Measurements from ENCODE around the gene FBRSL1. TPM values are rescaled to one million over a fixed set of nuclear protein-coding genes. Genes with fewer than 3 reads are reported as not detected.
A peak's percentile ranks its signal among the peaks of the same experiment; 100 is the strongest.

Gene FBRSL1
- total and polyA plus RNA-seq, 3 donors from 2014 or later = 51.1 to 98.9 (median 88.3) TPM

DNA sequence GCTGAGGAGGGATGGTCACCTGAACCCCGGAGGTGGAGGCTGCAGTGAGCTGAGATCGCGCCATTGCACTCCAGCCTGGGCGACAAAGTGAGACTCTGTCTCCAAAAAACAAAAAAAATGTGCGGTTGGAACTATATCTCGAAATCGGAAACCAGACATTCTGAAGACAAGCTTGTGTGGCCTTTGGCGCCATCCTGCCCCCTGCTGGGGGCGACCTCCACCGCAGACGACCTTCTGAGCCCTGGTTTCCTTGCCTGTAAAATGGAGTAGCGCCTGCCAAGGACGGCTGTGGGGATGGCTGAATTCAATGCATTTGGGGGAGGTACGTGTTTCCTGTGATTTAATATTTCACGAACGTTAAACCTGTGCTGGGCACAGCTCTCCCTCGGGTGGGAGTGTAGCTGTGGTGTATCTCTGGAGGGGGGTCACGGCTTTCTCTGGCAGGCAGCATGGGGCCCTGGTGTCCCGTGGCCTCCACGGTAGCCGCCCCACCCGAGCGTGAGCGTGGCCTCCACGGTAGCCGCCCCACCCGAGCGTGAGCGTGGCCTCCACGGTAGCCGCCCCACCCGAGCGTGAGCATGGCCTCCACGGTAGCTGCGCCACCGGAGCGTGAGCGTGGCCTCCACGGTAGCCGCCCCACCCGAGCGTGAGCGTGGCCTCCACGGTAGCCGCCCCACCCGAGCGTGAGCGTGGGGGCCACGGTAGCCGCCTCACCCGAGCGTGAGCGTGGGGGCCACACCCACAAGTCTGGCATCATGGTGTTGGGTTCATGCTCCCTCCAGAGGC lies 65.1 kb downstream of the FBRSL1 start:
- Histone ChIP-seq H3K4me3 (no peak overlapping the region), H3K9me3 (no peaks in the 10 kb centered on the region), H3K27ac (no peak overlapping the region), H3K27me3 (no peaks in the 10 kb centered on the region), H3K36me3 (ENCODE audit: low read depth, missing control alignments) (no peaks in the 10 kb centered on the region), H3K4me1 (peaks cover 4% of the 10 kb centered on the region)
- intact Hi-C loops (cut with DNase I; ENCODE audit: low total_unique reads) = no loop called here
- WGBS, 2 donors = 90 to 93% methylated on average over 34 to 53 of the region's 53 CpGs
- TF ChIP-seq, protein P1, sequence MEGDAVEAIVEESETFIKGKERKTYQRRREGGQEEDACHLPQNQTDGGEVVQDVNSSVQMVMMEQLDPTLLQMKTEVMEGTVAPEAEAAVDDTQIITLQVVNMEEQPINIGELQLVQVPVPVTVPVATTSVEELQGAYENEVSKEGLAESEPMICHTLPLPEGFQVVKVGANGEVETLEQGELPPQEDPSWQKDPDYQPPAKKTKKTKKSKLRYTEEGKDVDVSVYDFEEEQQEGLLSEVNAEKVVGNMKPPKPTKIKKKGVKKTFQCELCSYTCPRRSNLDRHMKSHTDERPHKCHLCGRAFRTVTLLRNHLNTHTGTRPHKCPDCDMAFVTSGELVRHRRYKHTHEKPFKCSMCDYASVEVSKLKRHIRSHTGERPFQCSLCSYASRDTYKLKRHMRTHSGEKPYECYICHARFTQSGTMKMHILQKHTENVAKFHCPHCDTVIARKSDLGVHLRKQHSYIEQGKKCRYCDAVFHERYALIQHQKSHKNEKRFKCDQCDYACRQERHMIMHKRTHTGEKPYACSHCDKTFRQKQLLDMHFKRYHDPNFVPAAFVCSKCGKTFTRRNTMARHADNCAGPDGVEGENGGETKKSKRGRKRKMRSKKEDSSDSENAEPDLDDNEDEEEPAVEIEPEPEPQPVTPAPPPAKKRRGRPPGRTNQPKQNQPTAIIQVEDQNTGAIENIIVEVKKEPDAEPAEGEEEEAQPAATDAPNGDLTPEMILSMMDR (IDR thresholded peaks at IDR 0.05) = peak; percentile 15 to 32 (median 20)
- no peak for TF ChIP-seq POLR2A (IDR thresholded peaks at IDR 0.05)
- DNase-seq = no peak

DNA sequence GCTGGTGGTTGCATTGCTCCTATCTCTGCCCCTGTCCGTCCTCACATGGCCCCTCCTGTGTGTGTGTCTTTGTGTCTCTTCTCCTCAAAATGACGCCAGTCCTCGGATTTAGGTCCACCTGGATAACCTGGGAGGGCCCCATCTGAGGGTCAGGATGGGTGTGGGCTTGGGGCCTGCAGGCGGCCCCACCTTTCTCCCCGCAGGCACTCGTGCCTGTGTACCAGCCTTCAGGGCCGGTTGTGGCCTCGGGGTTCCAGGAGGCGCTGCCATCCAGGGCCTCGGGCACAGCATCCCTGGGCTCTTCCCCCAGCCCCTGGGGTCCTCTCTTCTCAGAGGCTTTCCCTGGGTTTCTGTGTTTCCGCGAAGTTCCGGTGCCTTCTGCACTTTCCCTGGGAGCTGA lies 65.7 kb downstream of the FBRSL1 start:
- Histone ChIP-seq H3K9me3 (no peaks in the 10 kb centered on the region), H3K27me3 (no peaks in the 10 kb centered on the region), H3K27ac (no peak overlapping the region), H3K4me1 (peaks cover 6% of the 10 kb centered on the region), H3K4me3 (no peak overlapping the region), H3K36me3 (ENCODE audit: low read depth, missing control alignments) (no peaks in the 10 kb centered on the region)
- DNase-seq = no peak
- 95 to 99% methylated on average over 7 to 13 of the region's 13 CpGs for WGBS, 2 donors
- intact Hi-C loops (cut with DNase I; ENCODE audit: low total_unique reads) = no loop called here
- TF ChIP-seq, protein P1 (IDR thresholded peaks at IDR 0.05) = no peak
- no peak for TF ChIP-seq POLR2A (IDR thresholded peaks at IDR 0.05)

GRCh38 chr12:132556216-132556615 lies 66.3 kb downstream of the FBRSL1 start:
- no peaks in the 10 kb centered on the region for H3K27me3 ChIP-seq
- intact Hi-C loops (cut with DNase I; ENCODE audit: low total_unique reads) = no loop called here
- no peak overlapping the region for H3K4me3 ChIP-seq
- no peak overlapping the region for H3K27ac ChIP-seq
- WGBS, 2 donors = 93 to 96% methylated on average over 8 to 16 of the region's 16 CpGs
- peaks cover 11% of the 10 kb centered on the region for H3K4me1 ChIP-seq
- no peak for TF ChIP-seq POLR2A (IDR thresholded peaks at IDR 0.05)
- H3K36me3 ChIP-seq (ENCODE audit: low read depth, missing control alignments) = no peaks in the 10 kb centered on the region
- no peaks in the 10 kb centered on the region for H3K9me3 ChIP-seq
- no peak for DNase-seq

GRCh38 chr12:132556801-132557200 lies 66.8 kb downstream of the FBRSL1 start:
- TF ChIP-seq, protein P1 (IDR thresholded peaks at IDR 0.05) = no peak
- no peak for TF ChIP-seq POLR2A (IDR thresholded peaks at IDR 0.05)
- H3K36me3 ChIP-seq (ENCODE audit: low read depth, missing control alignments) = no peaks in the 10 kb centered on the region
- WGBS, 2 donors = 83 to 95% methylated on average over 3 to 17 of the region's 17 CpGs
- H3K4me1 ChIP-seq = peaks cover 14% of the 10 kb centered on the region
- H3K4me3 ChIP-seq = no peak overlapping the region
- H3K9me3 ChIP-seq = no peaks in the 10 kb centered on the region
- DNase-seq = no peak
- no peak overlapping the region for H3K27ac ChIP-seq
- intact Hi-C loops (cut with DNase I; ENCODE audit: low total_unique reads) = no loop called here
- no peaks in the 10 kb centered on the region for H3K27me3 ChIP-seq

DNA sequence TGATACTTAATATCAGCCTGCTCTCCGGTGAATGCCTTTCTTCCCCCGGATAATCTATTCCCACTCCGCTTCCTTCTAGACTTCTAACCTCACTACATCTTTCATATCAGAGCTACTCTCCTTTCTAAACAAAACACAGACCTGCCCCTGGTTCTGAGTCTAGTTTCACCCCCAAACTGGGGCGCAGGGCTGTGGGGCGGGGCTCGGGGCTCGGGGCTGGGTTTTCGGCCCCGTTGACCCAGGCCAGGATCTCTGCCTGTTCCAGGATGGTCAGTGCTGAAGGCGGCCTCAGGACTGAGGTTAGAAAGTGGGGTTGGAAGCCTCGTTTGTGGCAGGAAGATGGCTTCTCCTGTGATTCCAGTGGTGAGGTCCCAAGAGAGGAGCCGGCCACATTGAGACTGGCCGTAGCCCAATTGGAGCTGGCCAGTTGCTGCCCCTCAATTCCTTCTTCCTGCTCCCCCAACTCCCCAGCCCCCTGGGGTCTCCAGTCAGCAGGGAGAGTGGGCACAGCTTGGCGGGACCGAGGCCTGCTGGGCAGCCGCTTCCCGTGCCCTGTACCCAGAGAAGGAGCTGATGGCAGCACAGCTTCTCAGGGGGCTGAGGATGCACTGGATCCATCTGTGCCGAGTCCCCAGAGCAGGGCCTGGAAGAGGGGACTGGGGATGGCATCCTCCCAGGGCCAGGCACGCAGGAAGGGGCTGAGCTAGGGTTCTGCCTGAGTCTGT lies 67.5 kb downstream of the FBRSL1 start:
- intact Hi-C loops (cut with DNase I; ENCODE audit: low total_unique reads) = no loop called here
- peaks cover 14% of the 10 kb centered on the region for H3K4me1 ChIP-seq
- 94 to 97% methylated on average over 10 to 19 of the region's 19 CpGs for WGBS, 2 donors

More for the DNA sequence above, 67.5 kb downstream of the FBRSL1 start:
- Histone ChIP-seq H3K9me3 (no peaks in the 10 kb centered on the region), H3K27ac (no peak overlapping the region), H3K4me3 (no peak overlapping the region), H3K27me3 (no peaks in the 10 kb centered on the region), H3K36me3 (ENCODE audit: low read depth, missing control alignments) (no peaks in the 10 kb centered on the region)
- TF ChIP-seq POLR2A (IDR thresholded peaks at IDR 0.05) = no peak
- TF ChIP-seq, protein P1 (IDR thresholded peaks at IDR 0.05) = no peak
- DNase-seq = no peak
